ENCODE results near the gene GNAI1.

Gene GNAI1

GRCh38 chr7:80131675-80132435, 2.8 kb upstream of the GNAI1 start:
- in situ Hi-C loops (cut with MboI; ENCODE audit: low sequenced_read_pairs), result no loop called here

- in situ Hi-C loops (cut with MboI; ENCODE audit: low sequenced_read_pairs), result no loop called here
These were observed 2.0 kb upstream of the GNAI1 start for GRCh38 chr7:80132594-80132993.

DNA sequence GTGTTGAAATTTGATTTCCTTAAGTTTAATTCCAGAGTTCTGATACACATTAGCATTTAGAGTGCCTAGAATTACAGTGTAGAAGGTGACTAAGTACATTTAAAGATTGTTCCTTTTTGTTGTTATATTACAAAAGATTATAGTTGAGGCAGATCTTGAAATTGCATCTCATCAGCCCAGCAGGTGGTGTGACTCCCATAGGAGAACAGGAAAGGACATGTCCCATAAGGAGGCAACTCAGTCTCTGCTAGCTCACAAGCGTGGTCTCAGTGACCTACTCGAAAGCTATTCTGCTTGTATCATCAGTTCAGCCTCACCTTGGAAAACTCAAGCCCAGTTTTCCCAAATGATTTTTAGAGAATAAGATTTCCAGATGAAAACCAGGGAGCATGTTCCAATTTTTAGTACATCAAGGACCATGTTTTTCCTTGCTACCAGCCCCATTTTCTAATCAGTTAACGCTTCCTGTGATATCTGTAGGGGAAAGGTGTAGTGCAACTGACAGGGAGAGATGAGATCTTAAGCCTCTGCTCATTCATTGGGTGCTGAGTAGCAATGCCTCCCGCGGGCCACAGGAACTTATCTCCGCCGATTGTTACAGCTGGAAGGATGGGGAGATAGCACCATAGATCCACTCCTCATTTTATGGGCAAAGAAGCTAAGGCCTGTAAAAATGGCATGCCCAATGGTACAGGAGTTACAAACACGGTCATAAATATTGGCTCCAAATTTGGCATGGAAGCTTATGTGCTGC, 1.1 kb upstream of the GNAI1 start:
- in situ Hi-C loops (cut with MboI; ENCODE audit: low sequenced_read_pairs), result no loop called here

DNA sequence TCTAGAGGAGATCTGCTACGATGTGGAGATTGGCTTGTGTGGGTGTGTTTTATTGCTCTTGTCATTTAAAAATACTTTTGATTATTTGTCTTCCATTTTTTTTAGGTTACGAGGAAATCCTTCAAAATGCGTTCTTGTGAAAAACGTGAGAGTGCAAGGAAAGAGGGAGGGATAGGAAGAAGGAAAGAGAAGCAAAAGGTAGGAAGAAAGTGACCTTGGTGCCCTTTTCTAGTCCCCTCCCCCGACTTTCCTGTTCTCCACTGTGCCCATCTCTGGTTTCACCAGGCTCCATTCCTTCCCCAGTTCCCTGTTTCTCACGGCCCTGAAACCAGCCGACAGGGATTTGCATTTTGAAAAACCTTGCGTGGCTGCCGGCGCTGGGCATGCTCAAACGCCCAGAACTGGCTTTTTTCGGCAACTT, 506 bp upstream of the GNAI1 start:
- in situ Hi-C loops (cut with MboI; ENCODE audit: low sequenced_read_pairs), result no loop called here

DNA sequence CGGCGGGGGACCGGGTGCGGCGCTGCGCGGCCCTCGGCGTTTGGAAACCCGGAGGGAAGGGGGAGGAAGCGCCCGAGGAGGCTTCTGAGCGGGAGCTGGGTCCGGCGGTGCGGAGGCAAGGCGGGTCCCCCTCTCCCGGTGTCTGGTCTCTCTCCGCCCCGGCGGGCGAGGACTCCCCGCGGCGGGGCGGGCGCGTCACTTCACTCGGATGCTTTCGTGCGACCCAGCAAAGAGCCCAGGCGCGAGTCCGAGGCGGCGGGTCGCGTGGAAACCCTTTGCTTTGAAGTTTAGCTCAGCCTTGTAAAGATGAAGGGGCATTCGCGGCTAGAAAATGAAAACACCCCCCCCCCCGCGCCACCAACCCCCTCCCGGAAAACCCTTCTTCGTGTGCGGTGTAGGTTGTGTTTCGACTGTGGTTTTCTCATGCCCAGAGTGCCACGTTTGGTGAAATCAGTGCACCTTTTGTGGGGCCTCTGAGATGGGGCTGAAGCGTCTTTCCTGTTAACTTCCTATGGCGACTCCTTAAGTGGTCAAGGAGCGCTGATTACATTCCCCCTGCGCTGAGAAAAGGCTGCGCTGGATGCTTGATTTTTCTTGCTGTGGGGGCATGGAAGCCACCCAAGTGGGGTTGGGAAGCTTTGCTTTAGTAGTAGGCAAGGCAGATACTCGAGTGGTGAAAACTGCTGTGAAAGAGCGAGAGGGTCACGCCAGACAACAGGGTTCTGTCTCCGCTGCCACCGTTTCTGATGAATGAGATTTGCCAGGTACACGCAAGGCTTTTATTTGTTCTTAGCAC, 876 bp downstream of the GNAI1 start:
- in situ Hi-C loops (cut with MboI; ENCODE audit: low sequenced_read_pairs), result no loop called here

DNA sequence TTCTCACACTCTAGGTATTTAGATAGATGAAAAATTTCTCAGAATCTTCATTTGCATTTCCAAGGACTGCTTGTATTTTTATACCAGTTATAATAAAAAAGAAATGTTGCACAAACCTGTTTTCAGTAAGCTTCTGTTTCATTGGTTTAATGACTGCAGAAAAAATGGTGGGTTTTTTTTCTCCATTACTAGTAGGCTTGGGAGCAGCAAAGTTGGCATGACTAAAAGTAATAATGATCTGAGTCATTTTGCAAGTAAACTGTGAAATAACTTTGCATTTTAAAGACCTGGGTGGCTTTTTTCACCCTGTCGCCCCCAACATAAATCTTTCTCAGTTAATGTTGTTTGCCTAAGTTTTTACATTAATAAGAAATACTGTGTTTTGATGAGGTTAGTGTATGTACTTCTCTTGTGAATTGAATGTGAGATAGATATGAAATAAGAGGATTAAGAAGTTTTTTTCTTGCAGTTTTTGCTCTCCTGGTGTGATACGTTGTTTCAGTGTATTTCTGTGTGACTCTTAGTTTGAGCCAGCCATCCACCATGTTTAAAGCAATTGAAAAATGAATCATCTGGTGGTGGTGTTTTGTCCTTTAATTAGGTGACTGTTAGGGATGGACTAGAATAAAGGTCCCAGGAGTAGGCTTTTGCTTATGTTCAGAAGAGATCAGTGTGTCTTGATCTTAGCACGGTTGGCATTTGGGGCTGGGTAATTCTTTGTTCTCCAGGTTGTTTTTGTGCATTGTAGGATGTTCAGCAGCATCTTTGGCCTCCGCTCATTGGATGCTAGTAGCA, 1.8 kb downstream of the GNAI1 start:
- in situ Hi-C loops (cut with MboI; ENCODE audit: low sequenced_read_pairs), result no loop called here

DNA sequence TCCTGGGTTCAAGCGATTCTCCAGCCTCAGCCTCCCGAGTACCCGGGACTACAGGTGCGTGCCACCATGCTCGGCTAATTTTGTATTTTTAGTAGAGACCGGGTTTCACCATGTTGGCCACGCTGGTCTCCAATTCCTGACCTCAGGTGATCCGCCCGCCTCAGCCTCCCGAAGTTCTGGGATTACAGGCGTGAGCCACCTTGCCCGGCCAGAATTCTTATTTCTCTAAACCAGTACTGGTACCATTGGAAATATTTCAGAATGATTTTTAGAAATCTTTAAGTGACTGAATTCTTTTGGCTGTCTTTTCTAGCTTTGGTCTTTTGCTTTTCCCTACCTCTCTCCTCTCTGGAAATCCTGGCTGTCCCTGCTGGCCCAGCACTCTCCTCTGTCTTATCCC, 2.8 kb downstream of the GNAI1 start:
- in situ Hi-C loops (cut with MboI; ENCODE audit: low sequenced_read_pairs), result no loop called here

DNA sequence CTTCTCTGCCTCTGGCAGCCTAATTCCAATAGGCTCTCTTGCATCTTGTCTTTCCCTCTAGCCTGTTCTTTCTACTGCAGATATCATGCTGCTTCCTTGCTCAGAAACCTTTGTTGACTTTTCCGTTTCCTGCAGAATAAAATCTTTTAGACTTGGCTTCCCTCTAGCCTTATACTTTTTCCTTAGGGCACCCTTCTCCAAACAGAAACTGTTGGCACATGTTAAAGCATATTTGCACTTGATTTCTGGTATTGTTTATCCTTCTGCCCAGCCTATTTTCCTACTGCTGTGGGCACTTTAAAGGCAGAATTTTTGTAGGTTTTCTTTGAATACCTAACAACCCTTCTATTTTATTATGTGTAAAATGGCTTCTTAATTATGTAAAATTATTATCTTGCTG, 4.6 kb downstream of the GNAI1 start:
- in situ Hi-C loops (cut with MboI; ENCODE audit: low sequenced_read_pairs), result no loop called here

DNA sequence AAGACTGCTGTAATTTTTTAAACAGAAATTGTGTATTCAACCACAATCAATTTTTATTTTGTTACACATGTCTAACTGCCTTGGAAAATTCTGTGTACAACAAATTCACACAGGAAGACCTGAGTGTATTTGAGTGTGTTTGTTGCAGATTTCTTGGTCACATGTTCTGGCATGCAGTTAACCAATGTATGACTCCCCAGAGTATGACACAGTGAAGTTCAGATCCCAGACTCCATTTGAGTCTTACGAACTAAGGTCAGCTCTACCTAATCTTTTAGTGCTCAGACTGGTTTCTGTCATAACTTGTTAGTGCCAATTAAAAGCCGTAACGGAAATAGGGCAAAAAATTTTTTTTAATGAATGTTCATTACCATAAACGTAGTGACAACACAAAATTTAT, 5.8 kb downstream of the GNAI1 start:
- in situ Hi-C loops (cut with MboI; ENCODE audit: low sequenced_read_pairs), result no loop called here

DNA sequence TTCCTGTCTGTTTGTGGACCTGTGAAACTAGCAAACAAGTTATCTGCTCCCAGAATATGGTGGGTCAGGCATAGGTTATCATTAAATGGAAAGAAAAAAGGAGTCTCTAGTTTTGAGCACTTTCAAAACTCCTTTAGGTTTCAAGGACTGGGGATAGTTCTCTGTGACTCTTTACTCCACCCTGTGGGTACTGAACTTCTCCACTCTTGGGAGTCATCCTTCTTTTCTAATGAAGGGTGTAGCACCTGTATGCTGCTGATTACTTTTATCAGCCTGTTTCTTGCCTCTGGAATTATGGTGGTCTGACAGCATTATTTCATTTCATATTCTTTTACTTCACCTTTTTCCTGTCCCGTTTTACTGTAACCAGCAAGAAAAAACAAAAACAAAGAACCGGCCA, 6.7 kb downstream of the GNAI1 start:
- in situ Hi-C loops (cut with MboI; ENCODE audit: low sequenced_read_pairs), result no loop called here

DNA sequence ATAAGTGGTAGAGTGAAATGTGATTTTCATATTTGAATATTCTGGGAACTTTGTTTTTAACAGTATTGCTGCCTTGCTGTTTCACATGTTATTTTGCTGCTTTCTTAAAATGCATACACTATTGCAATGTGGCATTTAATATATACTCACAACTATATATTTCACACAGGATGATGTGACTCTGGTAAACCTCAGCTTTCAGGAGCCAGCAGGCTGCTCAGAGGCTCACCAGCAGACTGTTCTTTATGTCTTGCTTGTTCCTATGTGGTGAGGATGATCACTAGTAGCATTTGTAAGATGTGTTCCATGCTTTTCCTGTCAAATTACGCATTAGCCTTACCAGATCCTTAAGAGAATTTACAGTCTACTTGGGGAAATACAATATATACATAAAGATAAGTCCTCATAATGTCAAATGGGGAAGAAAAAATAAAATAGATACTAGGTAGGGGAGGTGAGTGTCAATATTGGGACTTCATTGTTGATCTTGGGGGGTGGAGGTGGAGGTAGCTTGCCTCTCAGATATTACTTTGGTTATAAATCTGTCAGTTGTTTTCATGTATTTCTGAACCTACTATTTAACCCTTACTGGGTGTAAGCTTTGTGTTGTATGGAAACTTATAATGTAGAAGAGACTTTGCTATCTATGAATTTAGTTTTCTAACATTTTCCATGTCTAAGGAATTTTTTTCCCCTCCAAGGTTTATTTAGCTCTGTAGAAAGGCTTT, 8.4 kb downstream of the GNAI1 start:
- in situ Hi-C loops (cut with MboI; ENCODE audit: low sequenced_read_pairs), result no loop called here

DNA sequence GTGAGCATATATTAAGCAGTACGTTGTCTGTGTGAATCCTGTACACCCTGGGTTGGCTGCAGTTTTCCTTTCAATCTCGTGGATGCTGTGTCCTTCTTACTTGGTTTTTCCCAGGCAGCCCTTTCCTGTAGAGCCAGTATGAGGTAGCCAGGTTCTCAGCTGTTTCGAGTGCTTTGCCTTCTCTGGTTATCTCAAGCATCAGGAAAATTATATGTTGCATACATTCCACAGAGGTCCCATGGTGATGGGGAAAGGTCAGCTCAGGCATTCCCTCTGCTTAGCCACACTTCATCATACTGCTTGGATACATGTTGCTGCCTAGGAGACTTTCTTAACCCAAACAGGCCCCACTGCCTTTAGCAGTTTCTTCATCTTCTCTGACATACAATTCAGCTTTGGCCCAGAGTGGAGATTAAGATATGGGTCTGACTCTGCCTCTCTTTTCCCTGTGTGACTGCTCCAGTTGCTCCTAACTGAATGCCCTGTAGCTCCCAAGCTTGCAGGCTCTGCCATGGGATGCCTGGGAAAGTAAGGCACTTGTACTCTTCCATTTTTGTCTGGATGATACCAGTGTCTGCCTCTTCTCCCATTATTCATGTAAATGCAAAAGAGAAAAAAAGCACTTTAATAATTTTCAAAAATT, 11.3 kb downstream of the GNAI1 start:
- in situ Hi-C loops (cut with MboI; ENCODE audit: low sequenced_read_pairs), result no loop called here

GRCh38 chr7:80146545-80147182, 12.0 kb downstream of the GNAI1 start:
- in situ Hi-C loops (cut with MboI; ENCODE audit: low sequenced_read_pairs), result no loop called here

GRCh38 chr7:80147543-80148391, 13.1 kb downstream of the GNAI1 start:
- in situ Hi-C loops (cut with MboI; ENCODE audit: low sequenced_read_pairs), result no loop called here

- in situ Hi-C loops (cut with MboI; ENCODE audit: low sequenced_read_pairs), result no loop called here
These were observed 16.1 kb downstream of the GNAI1 start for GRCh38 chr7:80150611-80151273.

DNA sequence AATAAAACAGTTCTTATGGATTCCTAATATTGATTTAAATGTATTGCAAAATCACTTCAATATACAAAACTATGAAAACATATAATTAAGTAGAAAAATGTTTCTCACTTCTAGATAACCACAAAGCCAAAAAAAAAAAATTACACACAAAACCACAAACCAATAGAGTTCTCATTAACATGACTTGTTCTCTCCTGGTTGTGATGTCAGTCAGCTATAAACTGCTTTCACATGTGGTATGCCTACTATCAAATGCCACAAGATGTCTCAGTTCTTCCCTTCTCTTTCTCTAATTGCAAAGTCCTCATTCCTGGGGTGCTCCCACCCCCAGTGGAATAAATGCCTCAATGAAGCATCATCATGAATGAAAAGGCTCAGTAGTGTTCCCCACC, 16.6 kb downstream of the GNAI1 start:
- in situ Hi-C loops (cut with MboI; ENCODE audit: low sequenced_read_pairs), result no loop called here

DNA sequence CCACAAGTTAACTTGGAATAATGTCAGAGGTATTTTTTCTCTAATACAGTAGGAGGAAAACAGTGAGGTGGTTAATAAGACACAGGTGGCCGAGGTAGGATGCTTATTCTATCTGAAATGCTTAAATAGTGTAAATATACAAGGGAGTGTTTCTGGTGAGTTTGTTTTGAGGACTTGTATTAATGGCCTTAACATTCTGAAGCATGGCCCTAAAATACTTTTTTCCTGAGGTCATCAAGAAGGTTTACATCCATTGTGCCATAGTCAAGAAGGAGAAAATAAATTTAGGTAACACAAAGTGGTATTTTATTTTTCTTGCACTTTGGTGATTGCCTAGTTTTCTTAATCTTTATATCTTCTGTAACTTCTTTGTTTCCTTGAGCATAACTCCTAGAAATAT, 18.8 kb downstream of the GNAI1 start:
- in situ Hi-C loops (cut with MboI; ENCODE audit: low sequenced_read_pairs), result no loop called here

Data from HL-60/S4 treated with retinoic acid at 250 ng/mL for 4 days and 3 days (cell line).